HepG2 (cell line): ENCODE measurements around the gene SLC23A3. TPM values are rescaled to one million over a fixed set of nuclear protein-coding genes. Genes with fewer than 3 reads are reported as not detected.

Experiments
- ATF7 ChIP-seq, 2 experiments: fragments of 450-650 bp in 1 of 2; sonication (generic) in 1 of 2; formaldehyde crosslinking in 1 of 2; IDR thresholded peaks; 2 replicates each; pipeline versions ENCODE4 v1.4.0 to v1.6.1; 2016 to 2020; ENCODE audit warnings: antibody characterized with exemption in 1 of 2, mild to moderate bottlenecking in 1 of 2, missing genetic modification reagents in 1 of 2
- FOSL1 ChIP-seq: sonication (generic); formaldehyde crosslinking; IDR thresholded peaks from 2 replicates; pipeline ENCODE4 v1.9.0; 2021; ENCODE audit warnings: missing genetic modification reagents, borderline replicate concordance
- NR3C1 ChIP-seq: sonication (generic); formaldehyde crosslinking; IDR thresholded peaks from 2 replicates; pipeline ENCODE4 v1.4.0; 2020; ENCODE audit warnings: missing genetic modification reagents
- POLR2G ChIP-seq: fragments of 200-400 bp; formaldehyde crosslinking; IDR thresholded peaks from 2 replicates; pipeline ENCODE4 v1.6.1; 2018; ENCODE audit warnings: mild to moderate bottlenecking, low read depth, low read length, moderate library complexity
- SMYD3 ChIP-seq: sonication (generic); formaldehyde crosslinking; IDR thresholded peaks from 2 replicates; pipeline ENCODE4 v1.8.1; 2023; ENCODE audit warnings: mild to moderate bottlenecking, missing genetic modification reagents
- ZC3H13 ChIP-seq: sonication (generic); formaldehyde crosslinking; IDR thresholded peaks from 2 replicates; pipeline ENCODE4 v1.8.1; 2023; ENCODE audit warnings: mild to moderate bottlenecking, missing genetic modification reagents, moderate library complexity
- ZFX ChIP-seq: sonication (generic); formaldehyde crosslinking; IDR thresholded peaks from 2 replicates; pipeline ENCODE4 v1.4.0; 2020; ENCODE audit warnings: mild to moderate bottlenecking, low read depth, missing genetic modification reagents, moderate library complexity
- ZNF33B ChIP-seq: sonication (generic); formaldehyde crosslinking; IDR thresholded peaks from 2 replicates; pipeline ENCODE4 v1.5.1; 2020; ENCODE audit warnings: mild to moderate bottlenecking, missing genetic modification reagents
- ZNF383 ChIP-seq: sonication (generic); formaldehyde crosslinking; IDR thresholded peaks from 2 replicates; pipeline ENCODE4 v1.4.0; 2020; ENCODE audit warnings: missing genetic modification reagents, mild to moderate bottlenecking, borderline replicate concordance
- ZNF441 ChIP-seq: sonication (generic); formaldehyde crosslinking; IDR thresholded peaks from 2 replicates; pipeline ENCODE4 v1.7.0; 2021; ENCODE audit warnings: missing genetic modification reagents, borderline replicate concordance
- ZNF530 ChIP-seq: sonication (generic); formaldehyde crosslinking; IDR thresholded peaks from 2 replicates; pipeline ENCODE4 v1.5.0; 2020; ENCODE audit warnings: low read depth, mild to moderate bottlenecking, missing genetic modification reagents
- ZNF567 ChIP-seq: sonication (generic); formaldehyde crosslinking; IDR thresholded peaks from 2 replicates; pipeline ENCODE4 v1.8.1; 2023; ENCODE audit warnings: mild to moderate bottlenecking, missing genetic modification reagents, borderline replicate concordance
- ZNF615 ChIP-seq: sonication (generic); formaldehyde crosslinking; IDR thresholded peaks from 2 replicates; pipeline ENCODE4 v1.5.0; 2020; ENCODE audit warnings: mild to moderate bottlenecking, missing genetic modification reagents, borderline replicate concordance
- ZNF619 ChIP-seq: sonication (generic); formaldehyde crosslinking; IDR thresholded peaks from 2 replicates; pipeline ENCODE4 v1.4.0; 2020; ENCODE audit warnings: mild to moderate bottlenecking, missing genetic modification reagents
- ZNF775 ChIP-seq: sonication (generic); formaldehyde crosslinking; IDR thresholded peaks from 2 replicates; pipeline ENCODE4 v1.4.0; 2020; ENCODE audit warnings: missing genetic modification reagents, mild to moderate bottlenecking, moderate library complexity, borderline replicate concordance
- ZNF788 ChIP-seq: sonication (generic); formaldehyde crosslinking; IDR thresholded peaks from 2 replicates; pipeline ENCODE4 v1.5.0; 2020; ENCODE audit warnings: mild to moderate bottlenecking, missing genetic modification reagents, borderline replicate concordance
- ZNF841 ChIP-seq: sonication (generic); formaldehyde crosslinking; IDR thresholded peaks from 2 replicates; pipeline ENCODE4 v1.8.1; 2023; ENCODE audit warnings: missing genetic modification reagents, borderline replicate concordance
- polyA plus RNA-seq, 8 experiments: library from polyadenylated mRNA; depleted of rRNA in 3 of 8; stranded (reverse) in 7 of 8; unstranded in 1 of 8; fragments of >200 nt; fragmentation: Illumina TruSeq in 4 of 8; extraction: Trizol in 4 of 8; gene quantifications; 2 replicates each; pipeline versions ENCODE4 v1.2.1 to v1.2.3, GENCODE V29; 2011 to 2016; ENCODE audit warnings: low read depth in 4 of 8, missing spikeins in 1 of 8, mixed read lengths in 1 of 8; ENCODE audit not compliant: insufficient read depth in 1 of 8
- total RNA-seq, 5 experiments: library from RNA; depleted of rRNA; stranded (reverse); fragments of >200 nt; fragmentation: Illumina TruSeq; extraction: Trizol; gene quantifications; 2 replicates each; pipeline ENCODE4 v1.2.3, GENCODE V29; 2016; ENCODE audit warnings: low read depth in 1 of 5
- TF ChIP-seq, protein P1 (sequence below): sonication (generic); formaldehyde crosslinking; IDR thresholded peaks from 2 replicates; pipeline ENCODE4 v1.4.0; 2020; ENCODE audit warnings: mild to moderate bottlenecking, missing genetic modification reagents
- TF ChIP-seq, protein P2 (sequence below): sonication (generic); formaldehyde crosslinking; IDR thresholded peaks from 2 replicates; pipeline ENCODE4 v1.4.0; 2020; ENCODE audit warnings: missing genetic modification reagents, borderline replicate concordance
- TF ChIP-seq, protein P3 (sequence below): sonication (generic); formaldehyde crosslinking; IDR thresholded peaks from 2 replicates; pipeline ENCODE4 v1.8.1; 2023; ENCODE audit warnings: mild to moderate bottlenecking, inconsistent platforms, moderate library complexity, missing genetic modification reagents, borderline replicate concordance
- TF ChIP-seq, protein P4 (sequence below): sonication (generic); formaldehyde crosslinking; IDR thresholded peaks from 2 replicates; pipeline ENCODE4 v1.5.0; 2020; ENCODE audit warnings: missing genetic modification reagents, mild to moderate bottlenecking, borderline replicate concordance
- TF ChIP-seq, protein P5 (sequence below): sonication (generic); formaldehyde crosslinking; IDR thresholded peaks from 2 replicates; pipeline ENCODE4 v1.4.0; 2020; ENCODE audit warnings: mild to moderate bottlenecking, missing genetic modification reagents

The SLC23A3 gene
- total and polyA plus RNA-seq, 2 of the 13 experiments (the other 11 are each of a cell fraction or from before 2014, with no cell fraction given): 0.38 to 0.78 TPM

DNA sequence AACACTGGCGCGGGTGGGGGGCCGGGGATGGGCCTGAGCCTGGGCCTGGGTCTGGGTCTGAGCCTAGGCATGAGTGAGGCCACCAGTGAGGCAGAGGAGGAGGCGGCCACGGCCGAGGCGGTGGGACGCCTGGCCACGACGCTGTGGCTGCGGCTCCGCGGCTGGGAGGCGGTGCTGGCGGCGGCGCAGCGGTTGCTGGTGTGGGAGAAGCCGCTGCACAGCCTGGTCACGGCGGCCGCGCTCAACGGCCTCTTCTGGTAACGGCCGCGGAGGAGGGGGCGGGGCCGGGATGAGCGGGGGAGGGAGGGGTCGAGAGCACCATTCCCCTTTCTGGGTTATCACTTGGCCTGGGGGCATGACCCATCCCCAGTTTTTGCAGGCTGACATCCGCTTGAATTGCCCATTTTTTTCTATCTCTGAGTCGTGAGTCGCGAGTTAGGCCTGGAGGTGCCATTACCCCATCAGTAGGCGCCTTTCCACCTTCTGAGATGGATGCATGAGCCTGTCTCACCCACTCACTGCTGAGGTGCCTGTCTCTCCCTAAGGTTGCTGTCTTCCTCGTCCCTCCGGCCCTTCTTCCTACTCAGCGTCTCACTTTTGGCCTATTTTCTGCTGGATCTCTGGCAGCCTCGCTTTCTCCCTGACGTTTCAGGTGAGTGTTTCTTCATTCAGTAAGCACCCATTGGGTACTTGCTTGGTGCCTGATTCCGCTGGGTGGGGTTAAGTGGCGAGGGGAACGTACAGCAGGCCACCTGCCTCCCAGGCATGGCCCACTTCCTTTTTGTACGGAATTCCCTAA is 8.7 kb upstream of the SLC23A3 start (continued):
- TF ChIP-seq FOSL1 (CRISPR knock-in tag): no peak
- TF ChIP-seq ZNF383 (CRISPR knock-in tag): no peak
- TF ChIP-seq SMYD3 (CRISPR knock-in tag): no peak
- TF ChIP-seq, protein P1, sequence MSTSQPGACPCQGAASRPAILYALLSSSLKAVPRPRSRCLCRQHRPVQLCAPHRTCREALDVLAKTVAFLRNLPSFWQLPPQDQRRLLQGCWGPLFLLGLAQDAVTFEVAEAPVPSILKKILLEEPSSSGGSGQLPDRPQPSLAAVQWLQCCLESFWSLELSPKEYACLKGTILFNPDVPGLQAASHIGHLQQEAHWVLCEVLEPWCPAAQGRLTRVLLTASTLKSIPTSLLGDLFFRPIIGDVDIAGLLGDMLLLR (CRISPR knock-in tag): no peak
- TF ChIP-seq, protein P2, sequence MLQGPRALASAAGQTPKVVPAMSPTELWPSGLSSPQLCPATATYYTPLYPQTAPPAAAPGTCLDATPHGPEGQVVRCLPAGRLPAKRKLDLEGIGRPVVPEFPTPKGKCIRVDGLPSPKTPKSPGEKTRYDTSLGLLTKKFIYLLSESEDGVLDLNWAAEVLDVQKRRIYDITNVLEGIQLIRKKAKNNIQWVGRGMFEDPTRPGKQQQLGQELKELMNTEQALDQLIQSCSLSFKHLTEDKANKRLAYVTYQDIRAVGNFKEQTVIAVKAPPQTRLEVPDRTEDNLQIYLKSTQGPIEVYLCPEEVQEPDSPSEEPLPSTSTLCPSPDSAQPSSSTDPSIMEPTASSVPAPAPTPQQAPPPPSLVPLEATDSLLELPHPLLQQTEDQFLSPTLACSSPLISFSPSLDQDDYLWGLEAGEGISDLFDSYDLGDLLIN (CRISPR knock-in tag): no peak
- no peak for TF ChIP-seq NR3C1
- TF ChIP-seq POLR2G: no peak
- TF ChIP-seq ZNF619 (CRISPR knock-in tag): no peak
- no peak for TF ChIP-seq ZNF567 (CRISPR knock-in tag)
- TF ChIP-seq, protein P3, sequence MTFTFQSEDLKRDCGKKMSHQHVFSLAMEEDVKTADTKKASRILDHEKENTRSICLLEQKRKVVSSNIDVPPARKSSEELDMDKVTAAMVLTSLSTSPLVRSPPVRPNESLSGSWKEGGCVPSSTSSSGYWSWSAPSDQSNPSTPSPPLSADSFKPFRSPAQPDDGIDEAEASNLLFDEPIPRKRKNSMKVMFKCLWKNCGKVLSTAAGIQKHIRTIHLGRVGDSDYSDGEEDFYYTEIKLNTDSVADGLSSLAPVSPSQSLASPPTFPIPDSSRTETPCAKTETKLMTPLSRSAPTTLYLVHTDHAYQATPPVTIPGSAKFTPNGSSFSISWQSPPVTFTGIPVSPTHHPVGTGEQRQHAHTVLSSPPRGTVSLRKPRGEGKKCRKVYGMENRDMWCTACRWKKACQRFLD: no peak
- no peak for TF ChIP-seq ATF7 (IDR thresholded peaks at IDR 0.05)
- TF ChIP-seq ATF7 (CRISPR knock-in tag; IDR thresholded peaks at IDR 0.05): no peak
- TF ChIP-seq ZNF530 (CRISPR knock-in tag): no peak
- TF ChIP-seq ZNF33B (CRISPR knock-in tag): no peak
- TF ChIP-seq, protein P4, sequence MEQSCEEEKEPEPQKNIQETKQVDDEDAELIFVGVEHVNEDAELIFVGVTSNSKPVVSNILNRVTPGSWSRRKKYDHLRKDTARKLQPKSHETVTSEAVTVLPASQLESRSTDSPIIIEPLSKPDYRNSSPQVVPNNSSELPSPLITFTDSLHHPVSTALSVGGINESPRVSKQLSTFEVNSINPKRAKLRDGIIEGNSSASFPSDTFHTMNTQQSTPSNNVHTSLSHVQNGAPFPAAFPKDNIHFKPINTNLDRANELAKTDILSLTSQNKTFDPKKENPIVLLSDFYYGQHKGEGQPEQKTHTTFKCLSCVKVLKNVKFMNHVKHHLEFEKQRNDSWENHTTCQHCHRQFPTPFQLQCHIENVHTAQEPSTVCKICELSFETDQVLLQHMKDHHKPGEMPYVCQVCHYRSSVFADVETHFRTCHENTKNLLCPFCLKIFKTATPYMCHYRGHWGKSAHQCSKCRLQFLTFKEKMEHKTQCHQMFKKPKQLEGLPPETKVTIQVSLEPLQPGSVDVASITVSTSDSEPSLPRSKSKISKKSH (CRISPR knock-in tag): no peak
- no peak; the same call in none of the 2 replicates for TF ChIP-seq ZNF788 (CRISPR knock-in tag)
- TF ChIP-seq ZFX (CRISPR knock-in tag): peak; percentile 49
- no peak for TF ChIP-seq ZNF615 (CRISPR knock-in tag)
- no peak for TF ChIP-seq ZNF775 (CRISPR knock-in tag)
- TF ChIP-seq ZNF441 (CRISPR knock-in tag): no peak
- no peak for TF ChIP-seq ZNF841
- no peak for TF ChIP-seq ZC3H13 (CRISPR knock-in tag)
- TF ChIP-seq, protein P5, sequence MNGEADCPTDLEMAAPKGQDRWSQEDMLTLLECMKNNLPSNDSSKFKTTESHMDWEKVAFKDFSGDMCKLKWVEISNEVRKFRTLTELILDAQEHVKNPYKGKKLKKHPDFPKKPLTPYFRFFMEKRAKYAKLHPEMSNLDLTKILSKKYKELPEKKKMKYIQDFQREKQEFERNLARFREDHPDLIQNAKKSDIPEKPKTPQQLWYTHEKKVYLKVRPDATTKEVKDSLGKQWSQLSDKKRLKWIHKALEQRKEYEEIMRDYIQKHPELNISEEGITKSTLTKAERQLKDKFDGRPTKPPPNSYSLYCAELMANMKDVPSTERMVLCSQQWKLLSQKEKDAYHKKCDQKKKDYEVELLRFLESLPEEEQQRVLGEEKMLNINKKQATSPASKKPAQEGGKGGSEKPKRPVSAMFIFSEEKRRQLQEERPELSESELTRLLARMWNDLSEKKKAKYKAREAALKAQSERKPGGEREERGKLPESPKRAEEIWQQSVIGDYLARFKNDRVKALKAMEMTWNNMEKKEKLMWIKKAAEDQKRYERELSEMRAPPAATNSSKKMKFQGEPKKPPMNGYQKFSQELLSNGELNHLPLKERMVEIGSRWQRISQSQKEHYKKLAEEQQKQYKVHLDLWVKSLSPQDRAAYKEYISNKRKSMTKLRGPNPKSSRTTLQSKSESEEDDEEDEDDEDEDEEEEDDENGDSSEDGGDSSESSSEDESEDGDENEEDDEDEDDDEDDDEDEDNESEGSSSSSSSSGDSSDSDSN: peak; percentile 50; the same call in 1 of the 2 replicates
